ENCODE measurements around the gene SCYL1. TPM values are rescaled to one million over a fixed set of nuclear protein-coding genes. Genes with fewer than 3 reads are reported as not detected.

SCYL1 gene
- total and polyA plus RNA-seq, 4 experiments from 2014 or later = 22.9 to 81.3 (median 56.7) TPM

DNA sequence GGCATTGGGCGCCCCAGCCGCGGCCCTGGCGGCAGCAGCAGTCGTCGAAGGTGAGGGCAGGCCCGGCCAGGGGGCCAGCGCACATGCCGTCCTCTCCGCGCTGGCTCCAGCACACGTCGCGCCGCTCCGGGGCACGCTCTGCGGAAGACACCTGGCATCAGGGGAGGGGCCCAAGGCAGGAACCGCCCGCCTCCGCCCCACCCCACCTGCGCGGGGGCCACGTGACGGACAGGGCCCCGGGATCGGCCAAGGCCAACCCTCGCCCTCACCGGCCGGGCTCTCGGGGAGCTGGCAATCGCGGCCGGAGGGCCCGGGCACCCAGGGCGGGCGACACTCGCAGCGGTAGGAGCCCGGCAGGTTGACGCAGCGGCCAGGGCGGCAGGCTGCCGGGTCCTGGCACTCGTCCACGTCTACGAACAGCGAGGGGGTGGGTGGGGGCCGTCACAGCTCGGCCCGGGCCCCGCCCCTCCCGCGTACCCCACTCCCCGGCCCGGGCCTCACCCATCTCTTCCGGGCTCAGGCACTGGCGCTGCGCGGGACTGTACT is 14.9 kb downstream of the SCYL1 start:
- intact Hi-C loops (cut with micrococcal nuclease) = loop anchor here (1.0 kb wide), 7 partner anchors 12 to 98 kb away; partner anchors contain the start of genes PCNX3, SCYL1 and SIPA1
- H3K27ac ChIP-seq (ENCODE audit: low read depth, low read length) = peak overlapping the region; percentile 55
- H3K9me3 Mint-ChIP-seq = no peaks in the 10 kb centered on the region
- H3K4me1 Mint-ChIP-seq = peaks cover 10 to 33% (median 12%) of the 10 kb centered on the region in 4 donors
- peak overlapping the region; percentile 82 to 90 (median 87) for H3K4me3 Mint-ChIP-seq
- CTCF ChIA-PET (ENCODE audit: partially characterized antibody) = interaction anchor here (0.8 to 7.9 kb wide), 23 partner anchors 8 to 184 kb away, joined by 3 to 124 read pairs (median 5); partner anchors contain the start of genes EHBP1L1, FAM89B, KCNK7 and PCNX3
- POLR2A ChIA-PET (ENCODE audit: partially characterized antibody) = interaction anchor here (0.7 to 10.5 kb wide), 28 partner anchors 9 to 171 kb away, joined by 3 to 181 read pairs (median 8); partner anchors contain the start of genes EHBP1L1, FAM89B, FRMD8 and KCNK7
- no peaks in the 10 kb centered on the region for H3K27me3 ChIP-seq (ENCODE audit: insufficient read depth, low read length)
- no peak for DNase-seq
- peak overlapping the region in 1 of 2 donors; percentile 91 for H3K4me3 ChIP-seq (ENCODE audit: low read length in 2 of 2)
- no peaks in the 10 kb centered on the region for H3K9me3 ChIP-seq (ENCODE audit: control insufficient read depth in 1 of 2, low read length in 2 of 2)
- H3K4me1 ChIP-seq (ENCODE audit: insufficient read depth, low read length) = peaks cover 14% of the 10 kb centered on the region
- peak overlapping the region; percentile 48 to 87 (median 81) for H3K27ac Mint-ChIP-seq
- H3K36me3 Mint-ChIP-seq = peaks cover under 1 to 23% of the 10 kb centered on the region in 2 donors
- H3K36me3 ChIP-seq (ENCODE audit: insufficient read depth, low read length) = peaks cover 13% of the 10 kb centered on the region
- H3K27me3 Mint-ChIP-seq = no peaks in the 10 kb centered on the region

DNA sequence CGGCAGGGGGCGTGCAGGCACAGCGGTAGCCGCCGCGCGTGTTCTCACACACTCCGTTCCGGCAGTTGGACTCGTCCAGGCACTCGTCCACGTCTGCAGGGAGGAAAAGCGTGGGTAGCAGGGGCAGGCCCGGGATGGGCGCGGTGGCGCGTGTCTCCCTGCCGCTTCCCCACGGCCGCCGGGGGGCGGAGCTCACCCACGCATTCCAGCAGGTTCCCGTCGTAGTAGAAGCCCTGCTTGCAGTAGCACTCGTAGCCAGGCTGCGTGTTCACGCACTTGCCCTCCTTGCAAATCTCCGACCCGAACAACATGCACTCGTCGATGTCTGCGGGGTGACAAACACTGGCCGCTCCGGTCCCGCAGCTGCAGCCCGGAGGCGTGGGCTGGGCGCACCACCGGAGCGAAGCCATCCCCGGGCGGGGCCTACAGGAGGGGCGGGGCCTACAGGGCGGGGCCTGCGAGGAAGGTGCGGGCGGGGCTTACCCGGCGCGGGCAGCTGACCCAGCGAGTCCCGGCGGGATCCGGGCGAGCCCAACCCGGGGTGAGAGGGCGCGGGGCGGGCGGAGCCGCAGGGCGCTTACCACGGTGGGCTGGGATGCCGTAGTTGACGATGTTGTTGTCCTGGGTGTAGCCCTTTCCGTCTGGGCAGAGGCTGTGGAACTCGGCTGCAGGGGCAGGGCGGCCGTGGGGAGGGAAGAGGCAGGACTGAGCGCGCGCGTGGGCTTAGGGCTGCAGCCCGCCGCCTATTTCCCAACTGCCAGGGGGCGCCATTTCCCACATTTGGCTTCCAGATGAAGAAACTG is 15.6 kb downstream of the SCYL1 start:
- H3K27ac Mint-ChIP-seq = peak overlapping the region; percentile 81 to 95 (median 87)
- POLR2A ChIA-PET (ENCODE audit: partially characterized antibody) = interaction anchor here (0.7 to 10.5 kb wide), 30 partner anchors 8 to 171 kb away, joined by 3 to 181 read pairs (median 8); partner anchors contain the start of genes EHBP1L1, FAM89B, FRMD8 and KCNK7
- intact Hi-C loops (cut with micrococcal nuclease) = loop anchor here (1.0 kb wide), 7 partner anchors 12 to 98 kb away; partner anchors contain the start of genes PCNX3, SCYL1 and SIPA1

DNA sequence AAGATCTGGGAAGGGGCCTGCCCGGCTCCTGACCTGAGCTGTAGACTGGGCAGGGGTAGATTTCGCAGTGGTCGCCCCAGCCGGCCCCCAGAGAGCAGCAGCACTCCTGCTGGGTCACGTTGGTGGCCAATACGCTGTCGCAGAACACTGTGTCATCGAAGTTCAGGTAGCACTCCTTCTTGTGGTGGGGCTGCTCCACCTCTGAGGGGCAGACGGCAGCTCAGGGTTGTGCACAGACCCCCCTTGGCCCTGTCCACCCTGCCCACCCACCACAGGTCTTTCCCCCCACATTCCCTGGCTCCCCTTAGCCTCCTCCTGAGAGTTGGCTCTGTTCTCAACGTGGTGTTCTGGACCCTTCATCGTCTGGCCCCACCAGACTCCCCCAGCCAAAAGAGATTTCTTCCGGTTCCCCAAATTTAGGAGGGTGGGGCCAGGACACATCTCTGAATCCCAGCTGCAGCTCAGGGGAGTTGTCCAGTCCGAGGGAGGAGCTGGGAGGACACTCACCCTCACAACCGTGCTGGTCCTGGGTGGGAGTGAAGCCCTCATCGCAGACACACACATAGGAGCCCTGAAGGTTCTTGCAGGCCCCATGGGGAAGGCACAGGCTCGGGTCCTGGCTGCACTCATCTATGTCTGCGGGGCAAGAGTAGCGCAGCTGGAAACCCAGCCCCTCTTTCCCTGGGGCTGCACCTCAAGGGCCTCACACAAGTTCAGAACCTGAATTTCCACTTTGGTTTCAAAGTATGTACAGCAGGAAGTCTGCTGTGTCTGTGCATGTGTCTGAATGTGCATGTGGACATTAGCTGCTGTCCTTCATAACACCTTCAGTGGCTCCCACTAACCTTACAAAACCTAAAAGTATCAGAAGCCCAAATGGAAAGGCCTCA is 16.5 kb downstream of the SCYL1 start:
- Histone ChIP-seq H3K9me3 (ENCODE audit: control insufficient read depth in 1 of 2, low read length in 2 of 2) (no peaks in the 10 kb centered on the region), H3K27me3 (ENCODE audit: insufficient read depth, low read length) (no peaks in the 10 kb centered on the region), H3K4me1 (ENCODE audit: insufficient read depth, low read length) (peaks cover 26% of the 10 kb centered on the region), H3K36me3 (ENCODE audit: insufficient read depth, low read length) (peaks cover 7% of the 10 kb centered on the region), H3K4me3 (ENCODE audit: low read length in 2 of 2) (peak overlapping the region in 1 of 2 donors; percentile 91), H3K27ac (ENCODE audit: low read depth, low read length) (peak overlapping the region; percentile 55)
- intact Hi-C loops (cut with micrococcal nuclease) = no loop called here
- ChIA-PET CTCF (ENCODE audit: partially characterized antibody) (interaction anchor here (0.6 to 7.9 kb wide), 25 partner anchors 10 to 122 kb away, joined by 3 to 124 read pairs (median 6); partner anchors contain the start of genes EHBP1L1, FAM89B, KCNK7 and PCNX3), POLR2A (ENCODE audit: partially characterized antibody) (interaction anchor here (0.7 to 10.5 kb wide), 26 partner anchors 8 to 170 kb away, joined by 3 to 181 read pairs (median 8); partner anchors contain the start of genes EHBP1L1, FAM89B, KCNK7 and LTBP3)
- peaks cover 19 to 44% (median 23%) of the 10 kb centered on the region in 4 donors for H3K4me1 Mint-ChIP-seq
- no peaks in the 10 kb centered on the region for H3K9me3 Mint-ChIP-seq
- peaks cover 0 to 19% of the 10 kb centered on the region in 2 donors for H3K36me3 Mint-ChIP-seq
- peak in 1 of 5 donors; percentile 41 for DNase-seq
- H3K4me3 Mint-ChIP-seq = peak overlapping the region; percentile 74 to 90 (median 87)
- no peaks in the 10 kb centered on the region for H3K27me3 Mint-ChIP-seq
- H3K27ac Mint-ChIP-seq = peak overlapping the region; percentile 81 to 95 (median 87)

More for the DNA sequence above, 15.6 kb downstream of the SCYL1 start:
- Mint-ChIP-seq H3K9me3 (no peaks in the 10 kb centered on the region), H3K36me3 (peaks cover 0 to 22% of the 10 kb centered on the region in 2 donors), H3K4me1 (peaks cover 12 to 36% (median 16%) of the 10 kb centered on the region in 4 donors), H3K4me3 (peak overlapping the region; percentile 82 to 90 (median 87)), H3K27me3 (no peaks in the 10 kb centered on the region)
- peaks cover 7% of the 10 kb centered on the region for H3K36me3 ChIP-seq (ENCODE audit: insufficient read depth, low read length)
- H3K4me1 ChIP-seq (ENCODE audit: insufficient read depth, low read length) = peaks cover 17% of the 10 kb centered on the region
- H3K27ac ChIP-seq (ENCODE audit: low read depth, low read length) = peak overlapping the region; percentile 55
- CTCF ChIA-PET (ENCODE audit: partially characterized antibody) = interaction anchor here (0.7 to 7.9 kb wide), 29 partner anchors 9 to 185 kb away, joined by 3 to 124 read pairs (median 5); partner anchors contain the start of genes EHBP1L1, FAM89B, KCNK7 and PCNX3
- no peaks in the 10 kb centered on the region for H3K27me3 ChIP-seq (ENCODE audit: insufficient read depth, low read length)
- DNase-seq = peak; percentile 90 to 95 (median 91)
- no peaks in the 10 kb centered on the region for H3K9me3 ChIP-seq (ENCODE audit: control insufficient read depth in 1 of 2, low read length in 2 of 2)
- peak overlapping the region; percentile 73 to 91 for H3K4me3 ChIP-seq (ENCODE audit: low read length in 2 of 2)

DNA sequence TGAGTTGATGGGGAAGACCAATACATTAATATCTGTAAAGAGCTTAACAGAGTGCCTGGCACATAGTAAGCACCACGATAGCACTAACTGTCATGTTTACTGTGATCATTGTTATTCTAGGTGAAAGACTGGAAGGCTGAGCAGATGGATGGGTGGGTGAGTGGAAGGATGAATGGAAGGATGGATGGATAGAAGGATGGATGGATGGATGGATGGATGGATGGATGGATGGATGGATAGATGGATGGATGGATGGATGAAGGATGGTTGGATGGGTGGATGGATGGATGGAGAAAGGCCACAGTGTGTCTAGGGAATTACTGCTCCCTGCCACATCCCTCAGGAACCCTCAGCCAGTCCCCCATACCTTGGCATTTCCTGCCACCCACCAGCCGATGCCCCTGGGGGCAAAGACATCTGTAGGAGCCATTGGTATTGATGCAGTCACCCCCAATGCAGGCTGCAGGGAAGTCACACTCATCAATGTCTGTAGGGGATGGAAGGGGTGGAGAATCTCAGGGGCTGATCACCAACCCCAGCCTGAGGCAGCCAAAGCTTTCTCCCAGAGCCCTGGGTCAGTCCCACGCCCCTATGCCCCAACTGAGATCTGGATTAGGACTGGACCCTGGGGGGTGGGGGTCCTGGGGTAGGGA is 18.0 kb downstream of the SCYL1 start:
- Mint-ChIP-seq H3K4me1 (peaks cover 23 to 55% (median 32%) of the 10 kb centered on the region in 4 donors), H3K4me3 (peak overlapping the region in 1 of 8 donors; percentile 3), H3K27ac (peak overlapping the region; percentile 0 to 96 (median 25)), H3K36me3 (peaks cover 0 to 14% of the 10 kb centered on the region in 2 donors), H3K9me3 (no peaks in the 10 kb centered on the region), H3K27me3 (no peaks in the 10 kb centered on the region)
- DNase-seq = no peak
- ChIA-PET CTCF (ENCODE audit: partially characterized antibody) (interaction anchor here (1.5 to 7.9 kb wide), 8 partner anchors 8 to 70 kb away, joined by 3 to 124 read pairs (median 40); partner anchors contain the start of genes EHBP1L1, FAM89B and ZNRD2), POLR2A (ENCODE audit: partially characterized antibody) (interaction anchor here (1.0 to 10.5 kb wide), 10 partner anchors 10 to 51 kb away, joined by 3 to 181 read pairs (median 53); partner anchors contain the start of genes EHBP1L1, FAM89B, KCNK7 and MALAT1)
- Histone ChIP-seq H3K27ac (ENCODE audit: low read depth, low read length) (no peak overlapping the region), H3K4me3 (ENCODE audit: low read length in 2 of 2) (no peak overlapping the region), H3K27me3 (ENCODE audit: insufficient read depth, low read length) (no peaks in the 10 kb centered on the region), H3K36me3 (ENCODE audit: insufficient read depth, low read length) (peaks cover 6% of the 10 kb centered on the region), H3K9me3 (ENCODE audit: control insufficient read depth in 1 of 2, low read length in 2 of 2) (no peaks in the 10 kb centered on the region), H3K4me1 (ENCODE audit: insufficient read depth, low read length) (peaks cover 41% of the 10 kb centered on the region)
- intact Hi-C loops (cut with micrococcal nuclease) = no loop called here

DNA sequence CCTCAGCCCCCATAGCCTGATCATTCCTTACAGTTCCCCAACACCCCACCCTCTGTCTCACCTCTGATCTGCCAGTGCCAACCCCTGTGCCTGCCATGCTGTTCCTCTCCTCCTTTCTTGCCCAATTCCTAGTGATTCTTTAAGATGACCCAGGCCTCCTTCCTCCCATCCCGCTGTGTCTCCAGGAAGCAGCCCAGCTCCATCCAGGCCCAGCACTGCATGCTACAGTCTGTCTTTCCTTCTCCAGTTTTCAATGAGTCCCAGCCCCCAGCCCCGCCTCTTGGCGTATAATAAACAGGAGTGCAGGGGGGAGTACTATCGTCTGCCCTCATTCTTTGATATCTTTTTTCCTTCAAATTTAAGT is 21.0 kb downstream of the SCYL1 start:
- DNase-seq = no peak
- H3K27me3 Mint-ChIP-seq = no peaks in the 10 kb centered on the region
- Histone ChIP-seq H3K36me3 (ENCODE audit: insufficient read depth, low read length) (no peaks in the 10 kb centered on the region), H3K4me1 (ENCODE audit: insufficient read depth, low read length) (peaks cover 49% of the 10 kb centered on the region), H3K9me3 (ENCODE audit: control insufficient read depth in 1 of 2, low read length in 2 of 2) (no peaks in the 10 kb centered on the region), H3K27me3 (ENCODE audit: insufficient read depth, low read length) (no peaks in the 10 kb centered on the region), H3K27ac (ENCODE audit: low read depth, low read length) (peak overlapping the region; percentile 59), H3K4me3 (ENCODE audit: low read length in 2 of 2) (peak overlapping the region in 1 of 2 donors; percentile 41)
- intact Hi-C loops (cut with micrococcal nuclease) = no loop called here
- ChIA-PET CTCF (ENCODE audit: partially characterized antibody) (interaction anchor here (0.9 to 7.9 kb wide), 6 partner anchors 13 to 42 kb away, joined by 3 to 124 read pairs (median 4); partner anchors contain the start of genes EHBP1L1 and FAM89B), POLR2A (ENCODE audit: partially characterized antibody) (interaction anchor here (0.8 to 10.5 kb wide), 16 partner anchors 9 to 123 kb away, joined by 3 to 181 read pairs (median 6); partner anchors contain the start of genes EHBP1L1, FAM89B, LTBP3 and MAP3K11)
- peaks cover 4 to 17% of the 10 kb centered on the region in 2 donors for H3K36me3 Mint-ChIP-seq
- H3K9me3 Mint-ChIP-seq = no peaks in the 10 kb centered on the region
- peaks cover 32 to 65% (median 46%) of the 10 kb centered on the region in 4 donors for H3K4me1 Mint-ChIP-seq
- H3K27ac Mint-ChIP-seq = peak overlapping the region; percentile 81 to 97 (median 94)
- H3K4me3 Mint-ChIP-seq = peak overlapping the region; percentile 8 to 92 (median 58)

All from CD4-positive, alpha-beta memory T cell (primary cell).